ENCODE measurements around the gene KCNJ9.
"Not testable (repeated sequence)": the region's sequence is repeated elsewhere in the genome, so short reads cannot be mapped to it uniquely, and the experiment has no call there.

Gene KCNJ9

DNA sequence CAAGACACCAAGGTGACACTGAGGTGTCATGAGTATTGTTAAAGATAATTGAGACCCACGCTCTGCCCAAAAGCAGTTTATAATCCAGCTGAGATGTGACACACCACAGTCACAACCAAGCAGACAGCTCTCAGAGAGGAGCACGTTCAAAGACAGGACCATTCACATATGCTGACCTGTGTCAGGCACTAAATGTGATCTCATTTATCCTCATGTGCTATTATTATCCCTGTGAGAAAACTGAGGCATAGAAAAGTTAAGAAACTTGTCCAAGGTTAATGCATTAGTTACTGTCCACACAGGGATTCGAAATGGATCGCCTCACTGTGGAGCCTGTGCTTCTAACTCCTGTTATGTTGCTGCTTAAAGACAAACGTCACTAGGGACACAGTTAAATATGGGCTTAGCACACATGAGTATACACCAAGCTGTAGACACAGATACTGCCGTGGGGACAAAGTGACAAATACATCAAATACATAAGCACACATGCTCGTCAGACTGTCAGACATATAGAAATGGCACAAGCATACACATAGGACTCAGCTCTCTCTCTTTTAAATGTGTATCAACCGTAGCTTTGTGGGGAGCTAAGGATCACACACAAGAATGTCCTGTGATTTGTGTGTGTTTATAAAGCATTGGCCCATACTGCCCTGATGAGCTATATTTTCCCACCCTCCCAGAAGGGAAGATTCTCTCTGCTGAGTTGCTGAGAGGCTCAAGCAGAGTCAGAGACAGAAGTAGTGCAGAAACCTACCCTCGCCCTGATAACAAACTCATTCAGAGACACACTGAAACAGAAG lies 20.6 kb downstream of the KCNJ9 start:
- no peak for FAIRE-seq
- no peak for DNase-seq (ENCODE audit: low spot score)

GRCh38 chr1:160103658-160104408 lies 22.5 kb downstream of the KCNJ9 start:
- no peak for FAIRE-seq
- no peak for DNase-seq (ENCODE audit: low spot score)

- FAIRE-seq (no peak), DNase-seq (ENCODE audit: low spot score) (no peak)
Observed at GRCh38 chr1:160104486-160104885, 23.1 kb downstream of the KCNJ9 start.

DNA sequence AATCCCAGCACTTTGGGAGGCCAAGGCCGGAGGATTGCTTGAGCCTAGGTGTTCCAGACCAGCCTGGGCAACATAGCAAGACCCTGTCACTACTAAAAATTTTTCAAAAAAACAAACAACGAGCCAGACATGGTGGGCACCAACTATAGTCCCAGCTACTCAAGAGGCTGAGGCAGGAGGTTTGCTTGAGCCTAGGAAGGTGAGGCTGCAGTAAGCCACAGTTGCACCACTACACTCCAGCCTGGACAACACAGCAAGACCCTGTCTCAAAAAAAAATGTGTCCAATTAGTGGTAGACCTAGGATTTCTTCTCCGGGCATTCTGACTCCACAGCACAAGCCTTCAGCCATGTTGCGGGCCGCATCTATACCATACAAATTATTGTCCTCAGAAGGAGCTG lies 23.8 kb downstream of the KCNJ9 start:
- DNase-seq (ENCODE audit: low spot score): no peak
- no peak for FAIRE-seq

DNA sequence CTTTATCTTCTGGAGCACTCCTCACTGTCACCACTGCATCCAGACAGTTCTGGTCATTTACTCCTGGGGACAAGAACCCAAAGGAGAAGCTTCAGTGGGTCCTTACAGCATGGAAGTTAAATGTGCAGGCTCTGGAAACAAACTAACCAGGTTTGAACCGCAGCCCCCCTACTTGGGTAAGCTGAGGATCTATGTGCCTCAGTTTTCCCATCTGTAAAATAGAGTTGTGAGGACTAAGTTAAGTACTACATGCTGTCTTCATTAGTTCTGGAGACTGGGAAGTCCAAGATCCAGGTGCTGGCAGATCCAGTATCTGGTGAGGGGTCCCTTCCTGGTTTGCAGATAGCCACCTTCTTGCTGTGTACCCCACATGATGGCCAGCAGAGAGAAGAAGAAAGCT lies 26.2 kb downstream of the KCNJ9 start:
- no peak for FAIRE-seq
- DNase-seq (ENCODE audit: low spot score): no peak

- FAIRE-seq: no peak
- peak; percentile 41 for DNase-seq (ENCODE audit: low spot score)
Observed at GRCh38 chr1:160108888-160109662, 27.7 kb downstream of the KCNJ9 start.

DNA sequence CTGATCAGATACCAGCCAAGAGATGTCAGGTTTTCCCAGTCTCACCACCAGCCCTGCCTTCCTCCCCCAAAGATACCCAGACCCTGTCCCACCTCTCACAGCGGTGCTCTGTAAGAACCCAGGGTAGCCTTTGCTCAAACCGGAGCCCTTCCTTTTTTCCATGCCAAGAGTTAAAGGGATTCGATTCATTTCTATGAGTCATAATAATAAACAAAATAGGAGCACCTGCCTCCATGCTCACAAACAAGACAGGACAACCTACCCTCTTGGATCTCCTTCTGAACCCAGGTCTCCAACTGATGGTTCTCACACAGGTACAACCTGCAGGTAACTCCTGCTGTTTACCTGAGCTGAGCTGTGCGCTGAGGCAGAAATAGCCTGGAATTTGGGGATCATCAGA lies 28.3 kb downstream of the KCNJ9 start:
- FAIRE-seq (no peak), DNase-seq (ENCODE audit: low spot score) (no peak)

GRCh38 chr1:160111462-160111861 lies 30.1 kb downstream of the KCNJ9 start:
- not testable (repeated sequence) for DNase-seq (ENCODE audit: low spot score); FAIRE-seq

DNA sequence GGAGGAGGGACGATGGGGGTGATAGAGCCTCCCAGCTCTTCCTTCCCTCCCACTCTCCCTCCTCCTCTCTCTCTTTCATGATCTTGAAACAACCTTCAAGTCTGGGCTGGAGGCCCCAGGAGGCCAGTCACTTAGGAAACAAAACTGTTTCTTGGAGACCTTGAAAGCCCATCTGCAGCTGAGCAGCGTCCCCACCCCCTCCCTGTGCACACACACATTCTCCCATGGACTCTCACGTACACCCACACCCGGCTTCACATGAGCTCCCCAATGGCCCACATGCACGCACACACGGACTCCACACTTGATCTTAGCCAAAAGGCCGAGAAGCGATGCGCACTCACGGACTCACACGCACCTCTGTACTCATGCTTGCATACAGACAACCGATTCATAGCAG lies 31.0 kb downstream of the KCNJ9 start:
- no peak for DNase-seq (ENCODE audit: low spot score)
- FAIRE-seq: no peak

- FAIRE-seq: no peak
- no peak for DNase-seq (ENCODE audit: low spot score)
Observed at GRCh38 chr1:160113407-160113806, 32.1 kb downstream of the KCNJ9 start.

- FAIRE-seq (no peak), DNase-seq (ENCODE audit: low spot score) (no peak)
Observed at GRCh38 chr1:160114085-160114484, 32.7 kb downstream of the KCNJ9 start.

- DNase-seq (ENCODE audit: low spot score): no peak
- FAIRE-seq: no peak
Observed at GRCh38 chr1:160115545-160116282, 34.4 kb downstream of the KCNJ9 start, which contains the start of gene ATP1A2. Gene ATP1A2, plus strand, starts transcription at chr1:160115759. Its CDS starts 103 bp downstream, at chr1:160115862.

- DNase-seq (ENCODE audit: low spot score) (no peak), FAIRE-seq (no peak)
Observed at GRCh38 chr1:160116283-160117147, 35.2 kb downstream of the KCNJ9 start.

- no peak for FAIRE-seq
- DNase-seq (ENCODE audit: low spot score): no peak
Observed at GRCh38 chr1:160117300-160117699, 36.0 kb downstream of the KCNJ9 start.

- DNase-seq (ENCODE audit: low spot score) (peak; percentile 26), FAIRE-seq (no peak)
Observed at GRCh38 chr1:160117709-160118183, 36.4 kb downstream of the KCNJ9 start.

GRCh38 chr1:160118928-160119327 lies 37.6 kb downstream of the KCNJ9 start:
- FAIRE-seq (no peak), DNase-seq (ENCODE audit: low spot score) (no peak)

DNA sequence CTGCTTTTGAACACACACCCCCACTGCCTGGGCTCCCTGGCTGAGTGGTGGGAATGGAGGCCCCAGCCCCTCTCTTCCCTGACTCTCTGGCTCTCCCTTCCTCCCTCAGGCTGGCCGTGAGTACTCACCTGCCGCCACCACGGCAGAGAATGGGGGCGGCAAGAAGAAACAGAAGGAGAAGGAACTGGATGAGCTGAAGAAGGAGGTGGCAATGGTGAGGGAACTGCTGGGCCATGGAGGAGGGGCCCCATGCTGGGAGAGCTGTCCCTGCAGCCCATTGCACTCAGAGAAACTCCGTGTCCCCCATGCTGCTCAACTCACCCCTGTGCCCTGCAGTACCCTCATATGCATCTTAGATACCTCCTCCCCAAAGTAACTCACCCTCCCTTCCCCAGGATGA lies 39.5 kb downstream of the KCNJ9 start:
- FAIRE-seq (no peak), DNase-seq (ENCODE audit: low spot score) (no peak)

DNA sequence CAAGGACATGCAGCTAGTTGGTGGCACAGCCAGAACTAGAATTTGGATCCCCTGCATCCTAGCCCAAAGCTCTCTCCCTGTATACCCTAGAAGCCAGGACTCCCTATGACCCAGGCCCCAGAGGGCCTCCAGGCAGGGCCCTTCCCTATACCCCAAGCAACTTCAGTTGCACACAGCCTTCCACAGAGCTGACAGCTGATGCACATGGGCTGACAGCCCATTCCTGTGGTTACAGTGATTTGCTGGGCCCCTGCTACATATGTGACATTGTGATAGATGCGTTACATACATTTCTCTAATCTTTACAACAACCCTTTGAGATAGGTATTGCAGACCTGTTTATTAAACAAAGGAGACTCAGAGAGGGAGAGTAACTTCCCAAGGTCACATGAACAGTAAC lies 40.0 kb downstream of the KCNJ9 start:
- DNase-seq (ENCODE audit: low spot score) (no peak), FAIRE-seq (no peak)

DNA sequence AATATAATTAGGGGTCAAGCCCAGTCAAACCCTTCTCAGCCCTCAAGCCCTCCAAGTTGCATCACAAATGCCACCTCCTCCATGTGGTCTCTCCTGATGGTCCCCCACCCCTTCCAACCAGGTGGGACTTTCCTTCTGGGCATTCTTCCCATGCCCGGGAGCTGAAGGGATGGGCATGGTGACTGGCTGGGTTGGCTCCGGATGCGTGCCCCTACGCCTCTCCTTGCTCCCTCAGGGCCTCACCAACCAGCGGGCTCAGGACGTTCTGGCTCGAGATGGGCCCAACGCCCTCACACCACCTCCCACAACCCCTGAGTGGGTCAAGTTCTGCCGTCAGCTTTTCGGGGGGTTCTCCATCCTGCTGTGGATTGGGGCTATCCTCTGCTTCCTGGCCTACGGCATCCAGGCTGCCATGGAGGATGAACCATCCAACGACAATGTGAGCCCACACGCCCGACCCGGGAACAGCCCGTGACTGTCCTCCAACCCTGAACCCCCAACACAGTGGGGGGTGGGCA lies 41.7 kb downstream of the KCNJ9 start:
- FAIRE-seq (no peak), DNase-seq (ENCODE audit: low spot score) (no peak)

DNA sequence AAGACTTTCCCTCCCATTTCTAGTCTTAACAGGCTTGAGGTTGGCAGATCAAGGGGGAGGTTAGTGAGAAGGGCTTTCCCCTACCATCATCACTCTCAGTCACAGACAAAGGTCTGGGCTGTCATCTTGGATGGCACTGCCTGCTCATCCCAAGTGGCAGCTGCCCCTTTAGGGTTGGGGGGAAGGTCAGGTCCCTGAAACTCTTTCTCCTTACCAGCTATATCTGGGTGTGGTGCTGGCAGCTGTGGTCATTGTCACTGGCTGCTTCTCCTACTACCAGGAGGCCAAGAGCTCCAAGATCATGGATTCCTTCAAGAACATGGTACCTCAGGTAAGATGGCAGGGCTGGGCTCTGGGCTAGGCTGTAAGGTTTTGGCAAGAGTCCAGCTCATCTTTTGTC lies 42.4 kb downstream of the KCNJ9 start:
- FAIRE-seq (no peak), DNase-seq (ENCODE audit: low spot score) (no peak)
